Adrenal gland (tissue), 12 donors: Measurements from ENCODE around the gene PTCHD1. TPM values are rescaled to one million over a fixed set of nuclear protein-coding genes. Genes with fewer than 3 reads are reported as not detected.

Experiments used
- DNase-seq, 7 donors: peaks; one replicate each; pipeline ENCODE4 v3.0.0-alpha.2; 2019 to 2020
- H3K27ac ChIP-seq, 5 donors: fragments of 200-600 bp; sonication (generic) in 4 of 5; 1 replicate in 3 of 5; 2 replicates in 2 of 5; pipeline versions ENCODE4 v1.5.1 to v1.8.0; 2016 to 2020; ENCODE audit warnings: mild to moderate bottlenecking in 1 of 5
- H3K27me3 ChIP-seq: fragments of 200-600 bp; 2 replicates; pipeline ENCODE4 v1.8.0; 2021
- H3K36me3 ChIP-seq, 2 donors: fragments of 200-600 bp; replicated peaks in 1 of 2; 1 replicate in 1 of 2; 2 replicates in 1 of 2; pipeline versions ENCODE4 v1.5.1 to v1.8.0; 2018 to 2022
- H3K4me1 ChIP-seq, 2 donors: fragments of 200-600 bp; replicated peaks in 1 of 2; 1 replicate in 1 of 2; 2 replicates in 1 of 2; pipeline versions ENCODE4 v1.5.1 to v1.8.0; 2018 to 2021
- H3K4me3 ChIP-seq, 4 donors: fragments of 200-600 bp; sonication (generic) in 3 of 4; one replicate each; pipeline ENCODE4 v1.5.1; 2016 to 2018
- H3K9me3 ChIP-seq, 3 donors: fragments of 200-600 bp; sonication (generic) in 1 of 3; replicated peaks in 1 of 3; 1 replicate in 2 of 3; 2 replicates in 1 of 3; pipeline versions ENCODE4 v1.5.1 to v1.8.0; 2016 to 2021
- CTCF ChIP-seq, 6 experiments: fragments of 450-650 bp in 4 of 6; fragments of 200-600 bp in 2 of 6; sonication (generic) in 1 of 6; IDR thresholded peaks; 1 replicate in 5 of 6; 2 replicates in 1 of 6; pipeline versions ENCODE4 v1.5.1 to v1.8.0; 2016 to 2021; ENCODE audit warnings: antibody characterized with exemption in 6 of 6, mild to moderate bottlenecking in 2 of 6, moderate library complexity in 1 of 6
- POLR2A ChIP-seq, 2 donors: fragments of 450-650 bp; IDR thresholded peaks; one replicate each; pipeline ENCODE4 v1.6.1; 2017; ENCODE audit warnings: antibody characterized with exemption in 2 of 2, mild to moderate bottlenecking in 2 of 2, moderate library complexity in 1 of 2
- WGBS, 4 donors: extraction: QIAGEN DNeasy Blood & Tissue Kit in 2 of 4; methylation state at CpG; one replicate each; pipeline versions ENCODE4 v1.1.5 to v1.1.7; 2013 to 2017; 5-methylcytosine and 5-hydroxymethylcytosine counted together
- intact Hi-C, 2 donors: fragments of 100-400 bp; cut with DNase I; formaldehyde crosslinking; loops; one replicate each; pipeline versions ENCODE4 v1.14.1 to v1.15.0; 2022 to 2023
- polyA plus RNA-seq, 3 donors: library from polyadenylated mRNA; stranded (reverse); fragments of 200-250 nt in 2 of 3; fragments of 350-450 nt in 1 of 3; fragmentation: Illumina TruSeq in 1 of 3; extraction: RNeasy Lipid Tissue Mini Kit (QIAGEN cat#74804) in 1 of 3; gene quantifications; one replicate each; pipeline ENCODE4 v1.2.3, GENCODE V29; 2013 to 2014
- total RNA-seq, 9 donors: library from RNA; depleted of rRNA in 4 of 9; stranded (reverse); fragments of >200 nt in 4 of 9; fragments of 120-200 nt in 1 of 9; fragmentation: NEBNext Ultra II Directional in 1 of 9; extraction: Animal tissue kit (Norgen Biotek cat#: 25700) in 1 of 9; gene quantifications; one replicate each; pipeline versions ENCODE4 v1.1.0 to v1.2.4, GENCODE V29; 2013 to 2023
- donor health status: healthy with polysubstance abuse.
- donor health status: Bipolar disorder and iron deficiency.
- donor health status: DM: yes; HTN: yes; CAD: no.
- donor health status: DM: no; HTN: no; CAD: no.
- donor health status: DM: no; HTN: no; CAD: no.
- donor health status: DM: yes; HTN: yes; CAD: no.

PTCHD1 gene
- total and polyA plus RNA-seq, 12 donors: 0.07 to 1.7 (median 0.11) TPM; not detected in 5

- intact Hi-C loops: no loop called here
Observed at GRCh38 chrX:23344904-23345271, 10.2 kb downstream of the PTCHD1 start.

GRCh38 chrX:23356189-23356588 lies 21.5 kb downstream of the PTCHD1 start:
- H3K4me3 ChIP-seq: no peak overlapping the region
- H3K9me3 ChIP-seq: no peaks in the 10 kb centered on the region
- intact Hi-C loops: no loop called here
- H3K27ac ChIP-seq: no peak overlapping the region
- no peak for DNase-seq
- WGBS, 4 donors: 75 to 85% (median 77%) methylated on average over 3 to 6 of the region's 6 CpGs
- no peaks in the 10 kb centered on the region for H3K4me1 ChIP-seq
- no peaks in the 10 kb centered on the region for H3K27me3 ChIP-seq
- no peaks in the 10 kb centered on the region for H3K36me3 ChIP-seq
- no peak for TF ChIP-seq CTCF (IDR thresholded peaks at IDR 0.05)
- no peak for TF ChIP-seq POLR2A (IDR thresholded peaks at IDR 0.05)

More at GRCh38 chrX:23344904-23345271, 10.2 kb downstream of the PTCHD1 start:
- peaks cover 20% of the 10 kb centered on the region for H3K27me3 ChIP-seq
- no peak for TF ChIP-seq CTCF (IDR thresholded peaks at IDR 0.05)
- no peak for TF ChIP-seq POLR2A (IDR thresholded peaks at IDR 0.05)
- H3K9me3 ChIP-seq: no peaks in the 10 kb centered on the region
- H3K4me1 ChIP-seq: no peaks in the 10 kb centered on the region
- no peak overlapping the region for H3K27ac ChIP-seq
- DNase-seq: no peak
- H3K4me3 ChIP-seq: no peak overlapping the region
- WGBS, 4 donors: 43 to 50% (median 45%) methylated on average over 2 of the region's 2 CpGs
- no peaks in the 10 kb centered on the region for H3K36me3 ChIP-seq

GRCh38 chrX:23364416-23364815 lies 29.8 kb downstream of the PTCHD1 start:
- Histone ChIP-seq H3K27me3 (peaks cover 14% of the 10 kb centered on the region), H3K4me3 (no peak overlapping the region), H3K36me3 (no peaks in the 10 kb centered on the region), H3K4me1 (no peaks in the 10 kb centered on the region), H3K9me3 (no peaks in the 10 kb centered on the region), H3K27ac (no peak overlapping the region)
- no peak for DNase-seq
- TF ChIP-seq CTCF (IDR thresholded peaks at IDR 0.05): no peak
- TF ChIP-seq POLR2A (IDR thresholded peaks at IDR 0.05): no peak
- intact Hi-C loops: no loop called here
- WGBS, 4 donors: 65 to 83% (median 71%) methylated on average over 1 to 3 of the region's 3 CpGs

- H3K36me3 ChIP-seq: no peaks in the 10 kb centered on the region
- intact Hi-C loops: no loop called here
- no peak for DNase-seq
- H3K27me3 ChIP-seq: peaks cover 23% of the 10 kb centered on the region
- no peaks in the 10 kb centered on the region for H3K4me1 ChIP-seq
- 33 to 70% (median 50%) methylated on average over 1 of the region's 1 CpG for WGBS, 4 donors
- no peaks in the 10 kb centered on the region for H3K9me3 ChIP-seq
- no peak overlapping the region for H3K27ac ChIP-seq
- no peak for TF ChIP-seq CTCF (IDR thresholded peaks at IDR 0.05)
- TF ChIP-seq POLR2A (IDR thresholded peaks at IDR 0.05): no peak
- H3K4me3 ChIP-seq: no peak overlapping the region
Observed at GRCh38 chrX:23365541-23365940, 30.9 kb downstream of the PTCHD1 start.
